Keratinocyte (primary cell): Measurements from ENCODE around the gene PRKAR1B.

Source experiments
- EZH2 ChIP-seq: IDR thresholded peaks from one replicate; pipeline ENCODE4 v1.6.1; 2012; ENCODE audit warnings: inconsistent platforms, mild to moderate bottlenecking, low read length, moderate library complexity
- TF ChIP-seq, protein P1 (sequence below), 3 experiments: IDR thresholded peaks in 1 of 3; conservative IDR thresholded peaks in 1 of 3; optimal IDR thresholded peaks in 1 of 3; 2 replicates in 2 of 3; 3 replicates in 1 of 3; pipeline versions ENCODE3 to v1.5.1; 2011; ENCODE audit warnings: low read length in 3 of 3, mild to moderate bottlenecking in 3 of 3, moderate library complexity in 2 of 3, control low read depth in 1 of 3, inconsistent platforms in 1 of 3; ENCODE audit not compliant: insufficient read depth in 2 of 3; ENCODE audit errors: extremely low read depth in 1 of 3

DNA sequence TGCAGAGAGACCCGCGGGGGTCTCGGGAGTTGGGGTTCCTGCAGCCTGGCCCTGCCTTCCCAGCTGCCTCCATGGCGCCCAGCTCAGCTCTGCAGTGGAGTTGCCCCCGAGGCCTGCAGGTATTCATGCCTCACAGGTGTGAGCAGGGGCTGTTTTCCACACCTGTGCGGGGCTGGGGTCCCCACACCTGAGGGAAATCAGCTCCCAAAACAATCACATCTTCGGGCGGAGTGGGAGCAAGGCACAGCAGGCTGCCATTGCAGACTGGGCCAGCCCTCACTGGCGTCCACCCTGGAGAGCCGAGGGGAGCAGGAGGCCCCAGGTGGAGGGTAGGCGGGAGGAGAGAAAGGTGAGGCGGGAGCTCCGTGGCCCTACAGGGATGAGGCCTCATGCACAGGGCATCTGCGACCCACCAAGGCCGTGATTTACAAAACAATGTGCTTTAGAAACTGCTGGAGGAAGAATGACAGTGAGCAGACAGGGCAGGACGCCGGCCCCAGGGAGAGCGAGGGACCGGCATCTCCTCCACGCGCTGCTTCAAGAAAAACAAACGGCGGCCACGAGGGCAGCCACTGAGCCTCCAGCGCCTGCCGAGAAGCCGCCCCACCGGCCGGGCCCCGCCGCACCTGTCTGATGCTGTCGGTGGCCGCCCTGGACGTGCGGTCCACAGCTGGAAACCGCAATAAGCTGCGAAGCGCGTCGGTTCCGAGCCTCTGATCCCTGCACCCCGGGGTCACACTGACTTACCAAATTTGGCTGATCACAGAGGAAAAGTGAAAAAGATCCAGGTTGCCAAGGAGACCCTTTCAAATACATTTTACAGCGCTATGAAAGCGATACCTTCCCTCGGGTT lies 154.4 kb downstream of the PRKAR1B start:
- TF ChIP-seq, protein P1, sequence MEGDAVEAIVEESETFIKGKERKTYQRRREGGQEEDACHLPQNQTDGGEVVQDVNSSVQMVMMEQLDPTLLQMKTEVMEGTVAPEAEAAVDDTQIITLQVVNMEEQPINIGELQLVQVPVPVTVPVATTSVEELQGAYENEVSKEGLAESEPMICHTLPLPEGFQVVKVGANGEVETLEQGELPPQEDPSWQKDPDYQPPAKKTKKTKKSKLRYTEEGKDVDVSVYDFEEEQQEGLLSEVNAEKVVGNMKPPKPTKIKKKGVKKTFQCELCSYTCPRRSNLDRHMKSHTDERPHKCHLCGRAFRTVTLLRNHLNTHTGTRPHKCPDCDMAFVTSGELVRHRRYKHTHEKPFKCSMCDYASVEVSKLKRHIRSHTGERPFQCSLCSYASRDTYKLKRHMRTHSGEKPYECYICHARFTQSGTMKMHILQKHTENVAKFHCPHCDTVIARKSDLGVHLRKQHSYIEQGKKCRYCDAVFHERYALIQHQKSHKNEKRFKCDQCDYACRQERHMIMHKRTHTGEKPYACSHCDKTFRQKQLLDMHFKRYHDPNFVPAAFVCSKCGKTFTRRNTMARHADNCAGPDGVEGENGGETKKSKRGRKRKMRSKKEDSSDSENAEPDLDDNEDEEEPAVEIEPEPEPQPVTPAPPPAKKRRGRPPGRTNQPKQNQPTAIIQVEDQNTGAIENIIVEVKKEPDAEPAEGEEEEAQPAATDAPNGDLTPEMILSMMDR (optimal IDR thresholded peaks at IDR 0.05 in 1 of 3, IDR thresholded peaks at IDR 0.05 in 1 of 3, conservative IDR thresholded peaks at IDR 0.05 in 1 of 3; ENCODE audit: extremely low read depth in 1 of 3, insufficient read depth in 2 of 3, low read length in 3 of 3): no peak
- TF ChIP-seq EZH2: no peak
